Fibroblast of the conjunctiva (primary cell): Measurements from ENCODE around the gene ANK2.
A peak's percentile ranks its signal among the peaks of the same experiment; 100 is the strongest.

Experiments
- DNase-seq: peaks from one replicate; pipeline ENCODE4 v3.0.0-alpha.2; 2010; ENCODE audit warnings: low read depth

Gene ANK2

DNA sequence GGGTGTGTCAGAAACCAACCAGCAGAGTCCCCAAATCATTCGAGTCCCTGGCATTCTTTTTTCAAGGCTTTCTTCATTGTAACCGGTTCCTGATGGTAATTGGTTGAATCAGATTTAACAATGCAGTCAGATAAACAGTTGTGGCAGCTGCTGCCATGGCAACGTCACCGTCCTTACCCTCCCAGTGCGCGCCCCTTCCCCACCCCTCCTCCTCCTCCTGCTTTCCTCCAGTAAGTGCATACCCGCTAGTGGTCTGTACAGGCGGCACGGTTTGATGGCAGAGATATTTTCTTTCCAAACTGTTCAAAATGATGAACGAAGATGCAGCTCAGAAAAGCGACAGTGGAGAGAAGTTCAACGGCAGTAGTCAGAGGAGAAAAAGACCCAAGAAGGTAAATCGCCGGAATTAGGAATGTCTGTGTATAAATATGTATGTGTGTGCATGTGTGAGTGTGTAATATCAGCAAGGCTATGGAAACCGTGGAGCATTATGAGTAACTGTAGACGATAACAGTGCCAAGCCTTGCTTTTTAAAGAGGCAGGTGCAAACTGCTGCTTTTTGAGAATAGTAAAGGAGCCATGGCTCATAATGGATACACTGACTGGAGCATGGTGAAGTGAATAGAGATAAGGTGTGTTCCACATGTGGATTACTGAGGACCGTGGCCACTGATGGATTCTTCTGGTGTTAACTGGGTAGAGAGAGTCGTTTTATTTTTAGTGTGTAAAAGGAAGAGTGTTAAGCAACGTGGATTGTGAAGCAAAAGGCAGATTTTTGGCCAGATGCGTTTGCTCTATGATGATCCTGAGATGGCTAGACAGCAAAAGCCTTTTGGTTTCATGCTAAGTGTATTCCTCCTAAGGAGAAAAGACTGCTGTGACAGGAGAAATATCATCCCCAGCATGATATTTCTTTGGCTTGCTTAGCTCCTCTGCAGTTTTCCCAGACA is at the start of gene ANK2:
TSS of gene ANK2 (plus strand) at position 233 of the 950 bp plus-strand sequence. CDS start at position 309, 76 bp downstream.
- DNase-seq, result no peak

DNA sequence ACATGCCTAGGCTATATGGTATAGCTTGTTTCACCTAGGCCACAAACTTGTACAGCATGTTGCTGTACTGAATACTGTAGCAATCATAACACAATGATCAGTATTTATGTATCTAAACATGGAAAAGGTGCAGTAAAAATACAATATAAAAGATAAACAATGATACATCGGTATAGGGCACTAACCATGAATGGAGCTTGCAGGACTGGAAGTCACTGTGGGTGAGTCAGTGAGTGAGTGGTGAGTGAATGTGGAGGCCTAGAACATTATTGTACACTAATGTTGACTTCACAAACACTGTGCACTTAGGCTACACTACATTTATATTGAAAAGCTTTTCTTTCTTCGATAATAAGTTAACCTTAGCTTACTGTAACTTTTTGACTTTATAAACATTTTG is 45.6 kb upstream of the ANK2 start:
- no peak for DNase-seq

GRCh38 chr4:113004655-113005054 is 44.8 kb upstream of the ANK2 start:
- no peak for DNase-seq

DNA sequence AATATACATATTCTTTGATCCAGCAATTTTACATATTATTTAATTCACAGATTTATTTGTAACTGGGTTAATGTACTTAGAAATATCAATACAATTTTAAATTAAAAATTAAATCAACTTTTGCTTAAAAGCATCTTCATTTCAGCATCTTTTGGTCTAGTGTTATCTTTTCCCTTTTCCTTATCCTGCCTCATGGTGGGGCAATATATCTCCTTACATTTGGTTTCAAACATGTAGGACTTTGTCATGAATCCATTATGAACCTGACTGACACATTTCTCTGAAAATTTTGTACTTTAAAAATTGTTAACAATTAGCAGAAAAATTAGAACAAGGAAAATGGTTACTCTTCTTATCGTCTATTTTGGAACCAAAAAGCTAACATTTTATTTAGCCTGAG is 42.8 kb upstream of the ANK2 start:
- no peak for DNase-seq

DNA sequence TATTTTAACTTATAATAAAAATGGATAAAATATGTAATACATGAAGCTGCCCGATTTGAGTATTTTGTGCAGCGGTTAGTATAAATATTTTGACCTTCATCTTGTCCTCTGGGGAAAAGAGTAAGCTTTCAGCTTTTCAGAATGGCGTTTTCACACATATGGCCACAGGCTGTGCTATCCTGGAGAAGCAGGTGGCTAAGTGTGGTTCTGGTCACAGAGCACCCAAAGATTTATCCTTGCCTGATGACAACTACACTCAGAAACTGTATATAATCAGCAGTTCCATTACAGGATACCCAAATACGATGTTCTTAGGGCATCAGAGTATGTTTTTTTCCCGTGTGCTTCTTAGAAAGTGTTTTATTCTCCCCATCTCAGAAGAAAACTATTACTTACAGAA is 42.3 kb upstream of the ANK2 start:
- no peak for DNase-seq

- no peak for DNase-seq
These were observed 41.3 kb upstream of the ANK2 start for GRCh38 chr4:113008135-113008534.

DNA sequence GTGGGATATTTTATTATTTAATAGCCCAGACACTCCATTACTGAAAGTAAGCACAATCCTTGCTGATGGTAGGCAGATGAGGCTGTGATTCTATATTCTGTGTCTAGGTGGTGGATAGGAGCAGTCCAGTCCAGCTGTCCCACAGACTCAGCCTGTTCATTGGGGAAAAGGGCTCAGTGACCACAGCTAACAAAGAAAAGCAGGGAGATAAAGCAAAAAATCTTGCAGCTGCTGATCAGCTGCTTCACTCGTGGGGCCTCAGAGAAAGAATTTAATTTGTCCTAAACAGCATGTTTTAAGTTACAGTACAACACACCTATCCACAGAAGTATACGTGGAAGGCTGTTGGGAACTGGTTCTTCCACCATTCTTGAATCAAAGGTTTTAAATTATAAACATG is 40.7 kb upstream of the ANK2 start:
- no peak for DNase-seq

DNA sequence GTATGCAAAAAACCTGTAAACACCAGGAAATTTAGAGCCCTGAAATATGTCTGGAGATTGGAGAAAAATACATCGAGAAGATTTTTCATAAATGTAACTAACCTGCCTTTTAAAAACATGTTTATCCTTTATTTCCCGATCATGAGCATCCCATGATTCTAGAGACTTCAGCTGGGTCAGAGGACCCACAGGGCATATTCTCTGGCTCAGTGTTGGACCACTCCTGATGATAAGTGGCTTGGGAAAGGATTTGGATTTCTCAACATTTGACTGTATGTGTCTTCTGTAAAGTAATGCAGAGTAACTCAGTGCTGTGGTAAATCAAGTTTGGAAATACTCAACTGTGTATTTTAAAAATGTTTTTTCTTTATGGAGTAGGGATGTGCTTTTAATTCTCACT is 40.0 kb upstream of the ANK2 start:
- no peak for DNase-seq

- no peak for DNase-seq
These were observed 37.2 kb upstream of the ANK2 start for GRCh38 chr4:113012122-113012725.

- DNase-seq, result peak; percentile 5
These were observed 36.7 kb upstream of the ANK2 start for GRCh38 chr4:113012786-113013185.

GRCh38 chr4:113013751-113014150 is 35.7 kb upstream of the ANK2 start:
- DNase-seq, result no peak

DNA sequence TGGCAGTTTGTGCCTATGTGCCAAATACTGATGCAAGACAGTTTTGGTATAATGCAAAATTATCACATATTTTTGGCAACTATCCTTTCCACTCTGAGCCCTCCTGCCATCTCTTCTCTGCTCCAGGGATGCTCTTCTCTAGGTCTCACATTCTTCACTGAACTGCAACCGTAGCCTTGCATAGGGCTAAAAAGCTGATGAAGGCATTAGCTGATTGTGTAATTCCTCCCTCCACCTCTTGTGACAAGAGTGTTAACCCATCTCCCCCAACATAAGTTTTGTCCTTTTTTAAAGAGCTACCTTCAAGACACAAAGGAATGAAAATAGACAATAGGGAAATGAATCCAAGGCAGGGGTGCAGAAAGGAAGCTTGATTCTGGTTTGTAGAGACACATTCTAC is 33.1 kb upstream of the ANK2 start:
- DNase-seq, result no peak

- DNase-seq, result peak; percentile 6
These were observed 28.5 kb upstream of the ANK2 start for GRCh38 chr4:113020966-113021365.

GRCh38 chr4:113024388-113024787 is 25.1 kb upstream of the ANK2 start:
- no peak for DNase-seq

- DNase-seq, result no peak
These were observed 24.0 kb upstream of the ANK2 start for GRCh38 chr4:113025416-113025815.

DNA sequence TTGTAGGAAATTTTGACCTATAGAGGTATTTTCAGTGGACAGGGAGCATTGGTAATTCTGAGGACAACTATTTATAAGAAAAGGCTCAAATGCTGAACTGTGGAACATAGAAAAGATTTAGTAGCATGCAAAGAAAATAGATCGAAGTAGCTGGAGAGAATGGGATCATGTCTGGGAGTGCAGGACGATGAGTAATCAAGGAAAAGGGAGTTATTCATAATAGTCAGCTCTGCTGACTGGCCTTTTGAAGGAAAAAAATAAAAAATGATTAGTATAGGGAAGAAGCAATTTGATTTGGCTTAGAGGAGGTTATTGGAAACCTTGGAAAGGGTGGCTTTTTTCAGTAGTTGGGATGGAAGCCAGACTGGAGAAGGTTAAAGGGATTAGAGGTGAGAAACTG is 22.9 kb upstream of the ANK2 start:
- DNase-seq, result no peak

DNA sequence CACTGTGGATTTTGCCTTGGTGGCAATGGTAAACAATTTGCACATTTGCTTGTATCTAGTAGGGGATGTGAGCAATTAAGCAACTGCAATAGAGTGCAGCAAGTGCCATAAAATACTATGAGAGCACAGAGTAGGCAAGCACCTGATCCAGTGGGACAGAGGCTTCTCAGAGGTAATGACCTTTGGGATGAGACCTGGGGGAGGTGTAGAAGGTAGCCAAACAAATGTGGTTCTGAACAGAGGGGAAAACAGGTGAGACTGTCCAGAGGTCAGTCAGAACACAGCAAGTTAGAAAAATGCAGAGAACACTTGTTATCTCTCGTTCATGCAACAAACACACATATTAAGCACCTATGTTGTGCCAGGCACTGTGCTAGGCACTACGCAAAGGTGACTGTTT is 21.4 kb upstream of the ANK2 start:
- no peak for DNase-seq

- no peak for DNase-seq
These were observed 18.2 kb upstream of the ANK2 start for GRCh38 chr4:113031212-113031611.

- DNase-seq, result no peak
These were observed 8.7 kb upstream of the ANK2 start for GRCh38 chr4:113040793-113041192.

GRCh38 chr4:113042502-113042901 is 7.0 kb upstream of the ANK2 start:
- no peak for DNase-seq

- DNase-seq, result no peak
These were observed 5.9 kb upstream of the ANK2 start for GRCh38 chr4:113043591-113043990.

DNA sequence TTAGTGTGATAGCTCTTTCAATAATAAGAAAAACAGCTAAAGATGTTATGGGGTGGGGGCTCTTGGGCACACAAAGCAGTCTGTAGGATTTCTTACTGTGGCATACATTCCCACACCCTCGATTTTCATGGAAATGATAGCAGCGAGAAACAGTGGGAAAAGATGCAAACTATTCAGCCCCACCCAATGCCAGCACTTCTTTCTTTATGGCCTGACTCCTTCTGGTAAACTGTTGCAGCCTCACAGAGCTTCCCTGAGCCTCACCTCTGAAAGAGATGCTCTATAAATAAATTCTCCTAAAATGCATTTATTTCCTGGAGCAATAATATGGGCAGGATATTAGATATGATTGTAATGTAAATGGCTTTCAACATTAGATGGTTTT is 910 bp downstream of the ANK2 start:
- DNase-seq, result no peak

GRCh38 chr4:113050837-113051236 is 1.4 kb downstream of the ANK2 start:
- no peak for DNase-seq

GRCh38 chr4:113051361-113051760 is 1.9 kb downstream of the ANK2 start:
- DNase-seq, result no peak
